CD4-positive, CD25-positive, alpha-beta regulatory T cell (primary cell): ENCODE data around the gene CAMK2A. TPM values are rescaled to one million over a fixed set of nuclear protein-coding genes. Genes with fewer than 3 reads are reported as not detected.
"Not testable (repeated sequence)": the region's sequence is repeated elsewhere in the genome, so short reads cannot be mapped to it uniquely, and the experiment has no call there.

Experiments used
- ATAC-seq, 2 donors: fragments of 150-1000 bp; cut with Tn5 transposase; one replicate each; pipeline ENCODE4 v1.10.0; 2021; ENCODE audit warnings: low read depth in 2 of 2, moderate number of reproducible peaks in 2 of 2, moderate library complexity in 1 of 2
- DNase-seq, 3 donors: peaks; one replicate each; pipeline versions ENCODE4 v3.0.0 to v3.0.0-alpha.2; 2012 to 2022; ENCODE audit warnings: mixed read lengths in 1 of 3
- H3K27ac ChIP-seq: one replicate; pipeline ENCODE4 v1.7.0; 2013; ENCODE audit warnings: mild to moderate bottlenecking, low read length; ENCODE audit not compliant: insufficient read depth, poor library complexity, severe bottlenecking
- H3K27me3 ChIP-seq: one replicate; pipeline ENCODE4 v1.7.0; 2013; ENCODE audit warnings: low read length; ENCODE audit not compliant: control insufficient read depth, insufficient read depth
- H3K36me3 ChIP-seq: one replicate; pipeline ENCODE4 v1.7.0; 2013; ENCODE audit warnings: mild to moderate bottlenecking, low read length, moderate library complexity; ENCODE audit not compliant: control insufficient read depth, insufficient read depth
- H3K4me1 ChIP-seq: 2 replicates; pipeline ENCODE4 v1.7.0; 2013; ENCODE audit warnings: mild to moderate bottlenecking, low read length; ENCODE audit not compliant: insufficient read depth, control insufficient read depth, poor library complexity, severe bottlenecking
- H3K4me3 ChIP-seq: one replicate; pipeline ENCODE4 v1.7.0; 2013; ENCODE audit warnings: low read depth, mild to moderate bottlenecking, low read length, moderate library complexity
- H3K9me3 ChIP-seq, 2 experiments: 1 replicate in 1 of 2; 2 replicates in 1 of 2; pipeline ENCODE4 v1.7.0; 2013; ENCODE audit warnings: low read length in 2 of 2, mild to moderate bottlenecking in 1 of 2, moderate library complexity in 1 of 2; ENCODE audit not compliant: control insufficient read depth in 2 of 2
- H3K27ac Mint-ChIP-seq, 3 donors: one replicate each; pipeline ENCODE4 v1.8.0; 2020 to 2022; ENCODE audit warnings: mild to moderate bottlenecking in 3 of 3, mixed read lengths in 3 of 3, moderate library complexity in 2 of 3
- H3K27me3 Mint-ChIP-seq: one replicate; pipeline ENCODE4 v1.8.0; 2022; ENCODE audit warnings: mild to moderate bottlenecking, mixed read lengths
- H3K36me3 Mint-ChIP-seq: one replicate; pipeline ENCODE4 v1.8.0; 2020; ENCODE audit warnings: mixed read lengths
- H3K4me1 Mint-ChIP-seq, 4 donors: one replicate each; pipeline ENCODE4 v1.8.0; 2020 to 2022; ENCODE audit warnings: mixed read lengths in 4 of 4, mild to moderate bottlenecking in 1 of 4
- H3K4me3 Mint-ChIP-seq, 4 donors: one replicate each; pipeline ENCODE4 v1.8.0; 2020 to 2022; ENCODE audit warnings: mild to moderate bottlenecking in 4 of 4, mixed read lengths in 4 of 4, moderate library complexity in 3 of 4
- H3K9me3 Mint-ChIP-seq, 7 donors: one replicate each; pipeline ENCODE4 v1.8.0; 2020 to 2022; ENCODE audit warnings: mixed read lengths in 7 of 7, mild to moderate bottlenecking in 3 of 7, moderate library complexity in 2 of 7
- polyA plus RNA-seq, 4 donors: library from polyadenylated mRNA; unstranded; fragments of 300-500 nt; fragmentation: Illumina TruSeq; gene quantifications; one replicate each; pipeline ENCODE4 v1.2.3, GENCODE V29; 2021
- total RNA-seq: library from RNA; stranded (reverse); gene quantifications from one replicate; pipeline ENCODE4 v1.2.3, GENCODE V29; 2022

Gene CAMK2A
- total and polyA plus RNA-seq, 5 donors from 2014 or later: not detected

- H3K27me3 ChIP-seq, H3K36me3 ChIP-seq, H3K4me1 Mint-ChIP-seq, H3K36me3 Mint-ChIP-seq, DNase-seq, H3K9me3 Mint-ChIP-seq, H3K9me3 ChIP-seq, H3K4me3 ChIP-seq, H3K4me1 ChIP-seq, H3K27ac Mint-ChIP-seq, H3K27me3 Mint-ChIP-seq, H3K27ac ChIP-seq, H3K4me3 Mint-ChIP-seq, ATAC-seq: not testable (repeated sequence)
Observed at GRCh38 chr5:150233706-150234105, 55.9 kb downstream of the CAMK2A start.

GRCh38 chr5:150230842-150231241 lies 58.7 kb downstream of the CAMK2A start:
- H3K27ac Mint-ChIP-seq: no peak overlapping the region
- Histone ChIP-seq H3K9me3 (no peaks in the 10 kb centered on the region), H3K27ac (no peak overlapping the region), H3K27me3 (no peaks in the 10 kb centered on the region), H3K36me3 (no peaks in the 10 kb centered on the region), H3K4me3 (no peak overlapping the region), H3K4me1 (no peaks in the 10 kb centered on the region)
- ATAC-seq: no peak
- H3K4me1 Mint-ChIP-seq: no peaks in the 10 kb centered on the region
- peaks cover 5% of the 10 kb centered on the region for H3K27me3 Mint-ChIP-seq
- H3K36me3 Mint-ChIP-seq: no peaks in the 10 kb centered on the region
- no peak overlapping the region for H3K4me3 Mint-ChIP-seq
- DNase-seq: no peak
- H3K9me3 Mint-ChIP-seq: no peaks in the 10 kb centered on the region

- Mint-ChIP-seq H3K9me3 (no peaks in the 10 kb centered on the region), H3K27me3 (peaks cover 5% of the 10 kb centered on the region), H3K27ac (no peak overlapping the region), H3K4me1 (no peaks in the 10 kb centered on the region), H3K4me3 (no peak overlapping the region), H3K36me3 (no peaks in the 10 kb centered on the region)
- Histone ChIP-seq H3K4me3 (no peak overlapping the region), H3K27me3 (no peaks in the 10 kb centered on the region), H3K9me3 (no peaks in the 10 kb centered on the region), H3K36me3 (no peaks in the 10 kb centered on the region), H3K27ac (no peak overlapping the region), H3K4me1 (no peaks in the 10 kb centered on the region)
- no peak for ATAC-seq
- DNase-seq: no peak
Observed at GRCh38 chr5:150229571-150229970, 60.0 kb downstream of the CAMK2A start.

GRCh38 chr5:150227606-150228273 lies 61.8 kb downstream of the CAMK2A start:
- Mint-ChIP-seq H3K4me3 (no peak overlapping the region), H3K27ac (no peak overlapping the region), H3K27me3 (peaks cover 5% of the 10 kb centered on the region), H3K9me3 (no peaks in the 10 kb centered on the region), H3K36me3 (no peaks in the 10 kb centered on the region), H3K4me1 (no peaks in the 10 kb centered on the region)
- no peak overlapping the region for H3K4me3 ChIP-seq
- no peak for ATAC-seq
- H3K27me3 ChIP-seq: no peaks in the 10 kb centered on the region
- DNase-seq: no peak
- H3K27ac ChIP-seq: no peak overlapping the region
- H3K36me3 ChIP-seq: no peaks in the 10 kb centered on the region
- no peaks in the 10 kb centered on the region for H3K4me1 ChIP-seq
- no peaks in the 10 kb centered on the region for H3K9me3 ChIP-seq

- H3K27ac Mint-ChIP-seq: no peak overlapping the region
- no peaks in the 10 kb centered on the region for H3K36me3 ChIP-seq
- H3K27me3 ChIP-seq: no peaks in the 10 kb centered on the region
- H3K9me3 ChIP-seq: no peaks in the 10 kb centered on the region
- H3K4me3 Mint-ChIP-seq: no peak overlapping the region
- DNase-seq (no peak), ATAC-seq (no peak)
- H3K9me3 Mint-ChIP-seq: no peaks in the 10 kb centered on the region
- H3K36me3 Mint-ChIP-seq: no peaks in the 10 kb centered on the region
- H3K4me1 Mint-ChIP-seq: no peaks in the 10 kb centered on the region
- peaks cover 5% of the 10 kb centered on the region for H3K27me3 Mint-ChIP-seq
- H3K4me3 ChIP-seq: no peak overlapping the region
- no peak overlapping the region for H3K27ac ChIP-seq
- H3K4me1 ChIP-seq: no peaks in the 10 kb centered on the region
Observed at GRCh38 chr5:150227036-150227435, 62.5 kb downstream of the CAMK2A start.

GRCh38 chr5:150224483-150225027 lies 65.0 kb downstream of the CAMK2A start:
- Mint-ChIP-seq H3K27ac (no peak overlapping the region), H3K9me3 (no peaks in the 10 kb centered on the region), H3K4me1 (no peaks in the 10 kb centered on the region), H3K27me3 (peaks cover 5% of the 10 kb centered on the region), H3K36me3 (no peaks in the 10 kb centered on the region), H3K4me3 (no peak overlapping the region)
- no peak overlapping the region for H3K27ac ChIP-seq
- no peaks in the 10 kb centered on the region for H3K27me3 ChIP-seq
- H3K9me3 ChIP-seq: no peaks in the 10 kb centered on the region
- ATAC-seq (no peak), DNase-seq (no peak)
- H3K4me3 ChIP-seq: no peak overlapping the region
- H3K4me1 ChIP-seq: no peaks in the 10 kb centered on the region
- H3K36me3 ChIP-seq: no peaks in the 10 kb centered on the region

GRCh38 chr5:150223474-150223873 lies 66.1 kb downstream of the CAMK2A start:
- no peak for DNase-seq
- Mint-ChIP-seq H3K4me1 (no peaks in the 10 kb centered on the region), H3K9me3 (no peaks in the 10 kb centered on the region), H3K36me3 (no peaks in the 10 kb centered on the region), H3K27me3 (peaks cover 5% of the 10 kb centered on the region), H3K4me3 (no peak overlapping the region), H3K27ac (peak overlapping the region in 1 of 3 donors; percentile 60)
- no peak for ATAC-seq
- no peak overlapping the region for H3K27ac ChIP-seq
- no peaks in the 10 kb centered on the region for H3K36me3 ChIP-seq
- H3K4me3 ChIP-seq: no peak overlapping the region
- no peaks in the 10 kb centered on the region for H3K27me3 ChIP-seq
- H3K9me3 ChIP-seq: no peaks in the 10 kb centered on the region
- no peaks in the 10 kb centered on the region for H3K4me1 ChIP-seq

- Histone ChIP-seq H3K4me1 (no peaks in the 10 kb centered on the region), H3K27me3 (no peaks in the 10 kb centered on the region), H3K9me3 (no peaks in the 10 kb centered on the region), H3K4me3 (no peak overlapping the region), H3K36me3 (no peaks in the 10 kb centered on the region), H3K27ac (no peak overlapping the region)
- Mint-ChIP-seq H3K9me3 (no peaks in the 10 kb centered on the region), H3K27ac (no peak overlapping the region), H3K36me3 (no peaks in the 10 kb centered on the region), H3K4me3 (no peak overlapping the region), H3K27me3 (peaks cover 5% of the 10 kb centered on the region), H3K4me1 (peaks cover 0 to 3% (median 0%) of the 10 kb centered on the region in 4 donors)
- no peak for ATAC-seq
- DNase-seq: no peak
Observed at GRCh38 chr5:150222906-150223305, 66.7 kb downstream of the CAMK2A start.
